KMS-11 (cell line): Measurements from ENCODE around the gene PTPN18.

Experiments
- H2AFZ ChIP-seq: fragments of 200-600 bp; sonication (generic); 2 replicates; pipeline ENCODE4 v1.6.1; 2016; ENCODE audit warnings: antibody characterized with exemption, mixed run types, low read depth
- H3K27ac ChIP-seq: fragments of 200-600 bp; sonication (generic); 2 replicates; pipeline ENCODE4 v1.6.1; 2016; ENCODE audit warnings: mild to moderate bottlenecking, mixed run types
- H3K27me3 ChIP-seq: fragments of 200-600 bp; sonication (generic); 2 replicates; pipeline ENCODE4 v1.6.1; 2017; ENCODE audit warnings: mild to moderate bottlenecking, low read depth, mixed run types, moderate library complexity; ENCODE audit not compliant: insufficient read depth
- H3K36me3 ChIP-seq: fragments of 200-600 bp; sonication (generic); 2 replicates; pipeline ENCODE4 v1.6.1; 2017; ENCODE audit warnings: mild to moderate bottlenecking, mixed run types; ENCODE audit not compliant: insufficient read depth
- H3K4me1 ChIP-seq: fragments of 200-600 bp; sonication (generic); 2 replicates; pipeline ENCODE4 v1.6.1; 2016; ENCODE audit warnings: mild to moderate bottlenecking, low read depth, mixed run types; ENCODE audit not compliant: poor library complexity, severe bottlenecking
- H3K4me2 ChIP-seq: fragments of 200-600 bp; sonication (generic); 2 replicates; pipeline ENCODE4 v1.7.0; 2016; ENCODE audit warnings: mild to moderate bottlenecking, mixed run types
- H3K4me3 ChIP-seq: fragments of 200-600 bp; sonication (generic); IDR thresholded peaks from 2 replicates; pipeline ENCODE4 v1.6.1; 2017; ENCODE audit warnings: low read depth, low read length, mixed read lengths; ENCODE audit not compliant: insufficient read depth
- H3K79me2 ChIP-seq: fragments of 200-600 bp; sonication (generic); 2 replicates; pipeline ENCODE4 v1.6.1; 2016; ENCODE audit warnings: low read depth, mixed run types; ENCODE audit not compliant: insufficient read depth
- H3K9ac ChIP-seq: fragments of 200-600 bp; sonication (generic); 2 replicates; pipeline ENCODE4 v1.6.1; 2016; ENCODE audit warnings: mild to moderate bottlenecking, mixed run types
- H4K20me1 ChIP-seq: fragments of 200-600 bp; sonication (generic); 2 replicates; pipeline ENCODE4 v1.6.1; 2016; ENCODE audit warnings: mild to moderate bottlenecking, mixed run types; ENCODE audit not compliant: insufficient read depth
- TF ChIP-seq, protein P1 (sequence below): fragments of 200-600 bp; sonication (generic); conservative IDR thresholded peaks from 2 replicates; pipeline ENCODE4 v1.6.1; 2017; ENCODE audit warnings: low read depth, mild to moderate bottlenecking, antibody characterized with exemption, low read length, moderate library complexity, mixed read lengths

PTPN18 gene

DNA sequence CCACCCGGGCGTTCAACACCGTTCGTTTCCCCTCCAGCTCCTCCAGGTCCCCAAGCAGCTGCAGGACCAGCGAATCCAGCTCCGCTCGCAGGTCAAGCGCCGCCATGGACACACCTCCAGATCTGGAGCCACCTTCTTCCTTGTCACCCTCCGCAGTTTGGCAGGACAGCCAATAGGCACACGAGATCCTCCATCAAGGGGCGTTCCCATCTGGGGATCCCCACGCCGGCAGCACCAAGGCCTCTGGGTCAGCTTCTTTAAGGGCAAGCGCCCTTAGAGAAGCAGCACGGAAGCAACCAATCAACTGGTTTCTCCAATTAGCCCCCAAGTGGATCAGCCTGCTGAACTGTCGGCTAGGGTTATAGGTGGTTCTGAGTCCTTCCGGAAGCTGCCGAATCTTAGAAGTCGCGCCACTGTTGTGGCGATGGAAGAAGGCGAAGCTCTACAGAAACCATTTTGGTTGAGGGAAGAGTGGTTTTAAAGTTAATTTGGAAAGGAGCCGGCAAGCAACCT, 13.8 kb upstream of the PTPN18 start:
- Histone ChIP-seq H3K27me3 (no peaks in the 10 kb centered on the region), H3K9ac (peak overlapping the region; percentile 79; the same call in 1 of the 2 replicates), H2AFZ (peak overlapping the region; percentile 90), H3K79me2 (peaks cover 14% of the 10 kb centered on the region), H3K4me1 (peaks cover 7% of the 10 kb centered on the region), H3K27ac (peak overlapping the region; percentile 70), H3K4me2 (peak overlapping the region; percentile 63), H3K36me3 (no peaks in the 10 kb centered on the region; the same call in 1 of the 2 replicates), H3K4me3 (peak overlapping the region; percentile 31), H4K20me1 (no peaks in the 10 kb centered on the region)
- TF ChIP-seq, protein P1, sequence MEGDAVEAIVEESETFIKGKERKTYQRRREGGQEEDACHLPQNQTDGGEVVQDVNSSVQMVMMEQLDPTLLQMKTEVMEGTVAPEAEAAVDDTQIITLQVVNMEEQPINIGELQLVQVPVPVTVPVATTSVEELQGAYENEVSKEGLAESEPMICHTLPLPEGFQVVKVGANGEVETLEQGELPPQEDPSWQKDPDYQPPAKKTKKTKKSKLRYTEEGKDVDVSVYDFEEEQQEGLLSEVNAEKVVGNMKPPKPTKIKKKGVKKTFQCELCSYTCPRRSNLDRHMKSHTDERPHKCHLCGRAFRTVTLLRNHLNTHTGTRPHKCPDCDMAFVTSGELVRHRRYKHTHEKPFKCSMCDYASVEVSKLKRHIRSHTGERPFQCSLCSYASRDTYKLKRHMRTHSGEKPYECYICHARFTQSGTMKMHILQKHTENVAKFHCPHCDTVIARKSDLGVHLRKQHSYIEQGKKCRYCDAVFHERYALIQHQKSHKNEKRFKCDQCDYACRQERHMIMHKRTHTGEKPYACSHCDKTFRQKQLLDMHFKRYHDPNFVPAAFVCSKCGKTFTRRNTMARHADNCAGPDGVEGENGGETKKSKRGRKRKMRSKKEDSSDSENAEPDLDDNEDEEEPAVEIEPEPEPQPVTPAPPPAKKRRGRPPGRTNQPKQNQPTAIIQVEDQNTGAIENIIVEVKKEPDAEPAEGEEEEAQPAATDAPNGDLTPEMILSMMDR, result no peak

DNA sequence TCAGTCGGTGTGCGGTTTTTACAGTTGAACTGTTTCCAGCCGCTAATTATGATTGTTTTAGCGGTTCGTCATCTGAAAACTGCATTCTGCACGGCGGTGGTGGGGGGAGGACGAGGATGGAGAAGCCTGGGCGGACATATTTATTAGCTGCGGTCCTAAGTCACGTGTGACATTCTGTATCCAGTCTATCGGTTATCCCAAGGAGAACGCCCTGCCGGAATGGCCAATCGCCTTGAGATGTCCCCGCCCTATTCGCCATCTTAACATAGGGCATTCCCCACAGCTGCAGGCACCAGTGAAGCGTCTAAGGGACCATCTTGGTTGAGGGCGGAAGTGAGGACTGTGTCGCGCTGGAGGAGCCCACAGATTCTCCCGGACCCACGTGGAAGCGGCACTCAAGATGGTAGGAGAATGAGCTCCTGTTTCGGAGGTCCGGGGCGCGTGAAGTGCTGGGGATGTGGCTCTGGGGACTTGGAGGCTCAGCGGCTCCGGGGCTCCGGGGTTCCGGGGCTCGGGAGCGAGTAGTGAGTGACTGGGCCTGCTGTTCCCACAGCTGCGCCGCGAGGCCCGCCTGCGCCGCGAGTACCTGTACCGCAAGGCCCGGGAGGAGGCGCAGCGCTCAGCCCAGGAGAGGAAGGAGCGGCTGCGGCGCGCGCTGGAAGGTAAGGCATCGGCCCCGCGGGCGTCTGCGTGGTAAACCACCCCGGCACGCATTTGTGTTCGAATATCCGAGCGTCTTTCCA, 13.2 kb upstream of the PTPN18 start, which contains the start of gene IMP4:
Gene IMP4 (plus strand): TSS at position 365 of the 743 bp plus-strand sequence. CDS start 36 bp downstream, at position 401.
- Histone ChIP-seq H3K4me2 (peak within 1 kb of the TSS; percentile 63), H3K79me2 (peaks cover 14% of the 10 kb centered on the region), H3K4me1 (peaks cover 7% of the 10 kb centered on the region), H3K27me3 (no peaks in the 10 kb centered on the region), H4K20me1 (no peaks in the 10 kb centered on the region), H3K36me3 (no peaks in the 10 kb centered on the region; the same call in 1 of the 2 replicates), H3K9ac (peak within 1 kb of the TSS; percentile 79), H3K4me3 (peak within 1 kb of the TSS; percentile 31), H3K27ac (peak within 1 kb of the TSS; percentile 70), H2AFZ (peak within 1 kb of the TSS; percentile 90)
- TF ChIP-seq, protein P1, result no peak

DNA sequence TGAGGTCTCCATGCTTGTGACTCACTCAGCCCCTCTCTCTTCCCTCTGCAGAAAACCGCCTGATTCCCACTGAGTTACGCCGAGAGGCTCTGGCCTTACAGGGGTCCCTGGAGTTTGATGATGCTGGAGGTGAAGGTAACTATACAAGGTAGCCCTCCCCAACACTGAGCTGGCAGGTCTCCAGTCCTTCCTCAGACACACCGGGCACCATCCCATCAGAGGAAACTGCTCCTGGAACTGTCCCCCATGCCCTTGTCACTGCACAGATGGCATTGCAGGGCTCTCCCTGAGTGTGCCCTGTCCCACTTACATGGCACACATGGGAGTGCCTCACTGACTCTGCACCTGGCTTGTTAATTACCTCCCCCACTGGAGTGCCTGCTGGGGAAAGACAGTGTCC, 11.3 kb upstream of the PTPN18 start:
- peaks cover 7% of the 10 kb centered on the region for H3K4me1 ChIP-seq
- no peak overlapping the region for H3K4me3 ChIP-seq
- no peaks in the 10 kb centered on the region for H4K20me1 ChIP-seq
- no peak overlapping the region for H3K4me2 ChIP-seq
- no peaks in the 10 kb centered on the region; the same call in 1 of the 2 replicates for H3K36me3 ChIP-seq
- H3K79me2 ChIP-seq, result peaks cover 14% of the 10 kb centered on the region
- H3K27ac ChIP-seq, result no peak overlapping the region
- TF ChIP-seq, protein P1, result no peak
- no peak overlapping the region for H2AFZ ChIP-seq
- no peaks in the 10 kb centered on the region for H3K27me3 ChIP-seq
- no peak overlapping the region for H3K9ac ChIP-seq

DNA sequence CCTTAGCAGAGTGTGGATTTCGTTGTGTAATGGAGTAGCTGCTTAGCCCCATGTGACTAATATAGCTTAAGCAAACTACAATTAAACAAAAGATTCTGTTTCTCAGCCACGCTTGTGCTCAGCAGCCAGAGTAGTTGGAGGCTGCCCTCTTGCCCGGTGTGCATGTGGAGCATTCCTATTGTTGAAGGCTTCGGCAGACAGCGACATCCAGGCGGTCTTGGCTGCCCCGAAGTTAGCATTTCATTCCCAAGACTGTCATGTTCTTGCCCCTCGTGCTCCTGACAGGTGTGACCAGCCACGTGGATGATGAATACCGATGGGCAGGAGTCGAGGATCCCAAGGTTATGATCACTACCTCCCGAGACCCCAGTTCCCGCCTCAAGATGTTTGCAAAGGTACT, 10.8 kb upstream of the PTPN18 start:
- Histone ChIP-seq H4K20me1 (no peaks in the 10 kb centered on the region), H3K79me2 (peaks cover 14% of the 10 kb centered on the region), H3K27me3 (no peaks in the 10 kb centered on the region), H3K4me2 (no peak overlapping the region), H3K27ac (no peak overlapping the region), H3K9ac (no peak overlapping the region), H3K4me1 (peaks cover 7% of the 10 kb centered on the region), H3K4me3 (no peak overlapping the region), H2AFZ (no peak overlapping the region), H3K36me3 (no peaks in the 10 kb centered on the region; the same call in 1 of the 2 replicates)
- TF ChIP-seq, protein P1, result no peak
